BE2C (cell line): ENCODE data around the gene NOTCH2.

ENCODE experiments used
- DNase-seq: peaks from one replicate; pipeline ENCODE4 v3.0.0-alpha.2; 2020
- H3K27me3 ChIP-seq: fragments of 250-450 bp; sonication (Bioruptor Pico); 2 replicates; pipeline ENCODE4 v1.5.1; 2020; ENCODE audit warnings: mild to moderate bottlenecking
- H3K36me3 ChIP-seq: fragments of 250-450 bp; sonication (Bioruptor Pico); 2 replicates; pipeline ENCODE4 v1.5.1; 2020; ENCODE audit warnings: mild to moderate bottlenecking
- H3K4me1 ChIP-seq: fragments of 250-450 bp; sonication (Bioruptor Pico); 2 replicates; pipeline ENCODE4 v1.5.1; 2020
- H3K4me3 ChIP-seq: 2 replicates; pipeline ENCODE4 v1.5.1; 2011; ENCODE audit warnings: low read depth, low read length
- H3K9me3 ChIP-seq: fragments of 250-450 bp; sonication (Bioruptor Pico); 2 replicates; pipeline ENCODE4 v1.5.1; 2020
- TF ChIP-seq, protein P1 (sequence below): IDR thresholded peaks from 2 replicates; pipeline ENCODE4 v1.5.1; 2012; ENCODE audit warnings: mild to moderate bottlenecking, low read depth, low read length

NOTCH2 gene

DNA sequence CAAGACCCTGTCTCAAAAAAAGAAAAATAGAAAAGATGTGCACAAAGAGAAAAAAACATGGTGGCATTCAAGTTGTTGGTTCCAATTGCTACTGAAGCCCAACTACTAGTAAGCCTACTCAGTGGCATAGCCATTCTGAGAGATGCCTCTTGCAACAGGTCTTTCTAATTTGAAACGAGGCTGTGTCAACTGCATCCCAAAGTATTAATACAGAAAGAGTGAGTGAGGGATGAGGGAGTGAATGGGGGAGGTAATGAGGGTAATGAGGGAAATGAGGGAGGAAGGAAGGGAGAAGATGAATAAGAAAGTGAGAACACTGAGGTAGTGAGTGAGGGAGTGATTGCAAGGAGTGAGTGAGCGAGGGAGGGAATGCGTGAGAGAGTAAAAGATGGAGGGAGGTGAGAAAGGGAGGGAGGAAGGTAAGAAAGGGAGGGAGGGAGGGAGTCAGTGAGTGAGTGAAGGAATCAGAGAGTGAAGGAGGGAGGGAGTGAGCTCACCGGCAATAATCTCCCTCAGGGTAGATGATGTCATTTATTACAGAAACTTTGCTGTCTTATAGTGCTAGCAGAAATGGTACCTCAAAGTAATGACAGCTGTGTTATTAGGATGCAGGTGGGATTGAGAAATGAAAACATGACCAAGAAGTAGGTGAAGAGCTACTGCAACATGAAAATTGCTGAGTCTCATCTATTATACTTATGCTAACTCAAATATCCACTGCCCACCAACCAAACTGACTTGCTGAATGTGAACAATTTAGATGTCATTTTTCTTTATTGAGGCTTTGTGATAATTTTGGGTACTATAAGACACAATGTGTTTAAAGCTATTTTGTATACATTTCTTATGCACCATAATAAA, 97.5 kb downstream of the NOTCH2 start:
- no peaks in the 10 kb centered on the region for H3K36me3 ChIP-seq
- H3K4me1 ChIP-seq: no peaks in the 10 kb centered on the region
- no peaks in the 10 kb centered on the region for H3K9me3 ChIP-seq
- peaks cover 3% of the 10 kb centered on the region for H3K27me3 ChIP-seq
- H3K4me3 ChIP-seq: no peak overlapping the region
- TF ChIP-seq, protein P1, sequence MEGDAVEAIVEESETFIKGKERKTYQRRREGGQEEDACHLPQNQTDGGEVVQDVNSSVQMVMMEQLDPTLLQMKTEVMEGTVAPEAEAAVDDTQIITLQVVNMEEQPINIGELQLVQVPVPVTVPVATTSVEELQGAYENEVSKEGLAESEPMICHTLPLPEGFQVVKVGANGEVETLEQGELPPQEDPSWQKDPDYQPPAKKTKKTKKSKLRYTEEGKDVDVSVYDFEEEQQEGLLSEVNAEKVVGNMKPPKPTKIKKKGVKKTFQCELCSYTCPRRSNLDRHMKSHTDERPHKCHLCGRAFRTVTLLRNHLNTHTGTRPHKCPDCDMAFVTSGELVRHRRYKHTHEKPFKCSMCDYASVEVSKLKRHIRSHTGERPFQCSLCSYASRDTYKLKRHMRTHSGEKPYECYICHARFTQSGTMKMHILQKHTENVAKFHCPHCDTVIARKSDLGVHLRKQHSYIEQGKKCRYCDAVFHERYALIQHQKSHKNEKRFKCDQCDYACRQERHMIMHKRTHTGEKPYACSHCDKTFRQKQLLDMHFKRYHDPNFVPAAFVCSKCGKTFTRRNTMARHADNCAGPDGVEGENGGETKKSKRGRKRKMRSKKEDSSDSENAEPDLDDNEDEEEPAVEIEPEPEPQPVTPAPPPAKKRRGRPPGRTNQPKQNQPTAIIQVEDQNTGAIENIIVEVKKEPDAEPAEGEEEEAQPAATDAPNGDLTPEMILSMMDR: no peak
- no peak for DNase-seq

DNA sequence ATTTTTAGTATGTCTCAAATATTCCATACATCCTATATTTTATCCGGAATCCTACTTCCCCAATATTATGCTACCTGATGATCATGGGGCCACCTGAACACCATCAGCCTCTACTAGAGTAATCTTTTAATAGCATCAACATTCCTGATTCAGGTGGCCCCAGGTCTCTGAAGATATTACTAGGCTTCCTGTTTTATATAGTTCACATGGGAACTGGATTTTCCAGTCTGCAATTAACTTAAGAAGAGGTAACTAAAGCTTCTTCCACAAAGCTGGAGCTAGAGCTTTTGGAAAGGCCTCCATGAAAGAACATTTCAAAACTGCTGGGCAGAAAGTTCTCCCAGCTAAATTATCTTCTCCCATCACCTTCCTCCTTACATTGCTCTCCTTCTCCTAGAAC, 100.9 kb downstream of the NOTCH2 start:
- Histone ChIP-seq H3K4me1 (no peaks in the 10 kb centered on the region), H3K27me3 (peaks cover 3% of the 10 kb centered on the region; the same call in 1 of the 2 replicates), H3K9me3 (no peaks in the 10 kb centered on the region), H3K36me3 (no peaks in the 10 kb centered on the region), H3K4me3 (no peak overlapping the region)
- DNase-seq: no peak
- TF ChIP-seq, protein P1: no peak

DNA sequence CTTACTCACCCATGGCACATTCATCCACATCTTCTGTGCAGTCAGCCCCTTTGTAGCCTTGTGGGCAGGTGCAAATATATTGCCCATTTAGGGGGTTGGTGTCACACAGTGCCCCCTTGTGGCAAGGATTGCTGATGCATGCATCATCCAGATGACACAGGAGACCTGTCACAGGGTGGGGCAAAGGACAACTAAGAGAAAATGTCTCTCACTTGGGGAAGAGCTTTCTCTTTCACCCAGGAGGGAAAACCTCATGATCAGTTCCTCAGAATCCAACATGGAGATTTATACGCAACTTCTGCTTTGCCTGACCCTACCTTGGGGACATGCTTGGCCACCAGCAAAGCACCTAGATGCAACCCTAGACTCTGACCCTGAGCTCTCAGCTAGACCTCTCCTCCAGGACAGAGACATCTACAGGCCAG, 101.4 kb downstream of the NOTCH2 start:
- Histone ChIP-seq H3K4me1 (no peaks in the 10 kb centered on the region), H3K36me3 (no peaks in the 10 kb centered on the region), H3K4me3 (no peak overlapping the region), H3K9me3 (no peaks in the 10 kb centered on the region), H3K27me3 (peaks cover 3% of the 10 kb centered on the region; the same call in 1 of the 2 replicates)
- TF ChIP-seq, protein P1: peak; percentile 80
- peak; percentile 65 for DNase-seq

DNA sequence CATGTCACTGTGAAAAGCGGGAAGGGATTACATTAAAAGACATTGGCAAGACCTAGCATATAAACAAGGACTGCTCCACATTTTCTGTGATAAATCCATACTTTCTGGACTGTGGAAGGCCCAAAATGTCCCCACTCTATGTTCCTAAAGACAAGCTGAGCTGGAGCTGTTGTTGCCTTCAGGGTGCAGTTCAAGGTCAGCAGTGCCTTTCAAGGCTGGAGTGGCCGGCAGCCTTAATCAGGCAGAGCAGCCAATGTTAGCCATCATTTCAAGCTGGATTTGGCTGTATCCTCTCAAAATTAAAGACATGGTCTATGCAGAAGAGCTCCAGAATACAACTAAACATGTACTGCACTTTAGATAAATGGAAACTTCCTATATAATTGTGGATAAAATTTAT, 102.8 kb downstream of the NOTCH2 start:
- Histone ChIP-seq H3K4me3 (no peak overlapping the region), H3K9me3 (no peaks in the 10 kb centered on the region), H3K4me1 (no peaks in the 10 kb centered on the region), H3K36me3 (no peaks in the 10 kb centered on the region), H3K27me3 (peaks cover 3% of the 10 kb centered on the region)
- TF ChIP-seq, protein P1: no peak
- no peak for DNase-seq

DNA sequence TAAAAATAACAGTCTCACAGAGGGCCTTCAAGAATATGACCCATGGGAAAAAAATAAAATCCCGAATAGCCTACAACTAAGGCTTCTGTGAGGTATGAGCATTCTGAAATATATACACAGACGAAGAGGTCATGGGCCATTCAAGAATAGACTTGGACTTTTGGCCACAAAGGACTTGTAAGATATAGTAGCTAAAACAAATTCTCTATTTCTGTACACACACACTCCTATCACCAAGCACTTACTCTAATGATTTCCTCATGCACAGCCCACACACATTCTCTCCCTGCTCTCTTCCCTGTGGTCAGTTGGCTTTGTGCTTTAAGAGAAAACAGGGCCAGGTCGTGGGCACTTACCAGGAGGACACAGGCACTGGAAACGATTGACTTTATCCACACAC, 103.4 kb downstream of the NOTCH2 start:
- no peak for DNase-seq
- Histone ChIP-seq H3K36me3 (no peaks in the 10 kb centered on the region), H3K4me1 (no peaks in the 10 kb centered on the region), H3K4me3 (no peak overlapping the region), H3K9me3 (no peaks in the 10 kb centered on the region), H3K27me3 (peaks cover 3% of the 10 kb centered on the region)
- TF ChIP-seq, protein P1: no peak

DNA sequence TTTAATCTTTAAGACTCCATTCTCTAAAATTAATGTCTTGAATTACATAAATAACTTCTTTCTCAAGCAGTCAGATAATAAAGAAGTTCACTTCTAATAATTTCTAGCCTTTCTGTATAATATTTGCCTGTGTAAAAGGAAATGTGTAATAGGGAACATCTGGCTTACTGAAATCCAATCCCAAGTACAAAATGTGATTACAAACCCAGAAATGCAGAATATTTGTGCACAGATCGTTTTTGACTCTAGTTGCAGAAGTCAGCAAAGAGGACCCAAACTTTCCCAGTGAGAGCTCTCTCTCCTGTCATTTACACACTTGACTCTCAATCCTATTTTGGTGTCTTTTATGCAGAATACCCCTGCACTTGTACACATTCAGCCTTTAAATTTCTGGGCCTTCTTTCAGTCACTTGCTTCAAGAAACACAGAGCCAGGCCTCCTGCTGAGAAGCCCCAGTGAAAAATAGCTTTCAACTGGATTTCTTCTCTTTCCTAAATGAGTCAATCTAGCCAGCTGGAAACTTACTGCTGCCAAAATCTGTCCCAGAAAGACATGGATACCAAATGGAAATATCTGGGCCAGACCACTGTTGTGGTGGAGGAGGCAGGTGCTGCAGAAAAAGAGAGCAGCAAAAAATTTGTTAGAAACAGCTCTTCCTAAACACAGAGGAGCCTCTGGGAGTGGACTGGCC, 104.6 kb downstream of the NOTCH2 start:
- H3K9me3 ChIP-seq: no peaks in the 10 kb centered on the region
- peaks cover 3% of the 10 kb centered on the region for H3K27me3 ChIP-seq
- no peaks in the 10 kb centered on the region for H3K36me3 ChIP-seq
- TF ChIP-seq, protein P1: no peak
- H3K4me3 ChIP-seq: no peak overlapping the region
- no peak for DNase-seq
- no peaks in the 10 kb centered on the region for H3K4me1 ChIP-seq
